Smooth muscle cell (in vitro differentiated cells): ENCODE results near the gene POLR2M. TPM values are rescaled to one million over a fixed set of nuclear protein-coding genes. Genes with fewer than 3 reads are reported as not detected.

ENCODE experiments used
- DNase-seq: peaks from one replicate; lab custom pipeline; 2025; ENCODE audit not compliant: unreplicated experiment; lab: John Stamatoyannopoulos, UW
- H2AFZ ChIP-seq: fragments of 200-600 bp; sonication (generic); 2 replicates; pipeline ENCODE4 v1.6.0; 2016; ENCODE audit warnings: antibody characterized with exemption, low read depth, mild to moderate bottlenecking
- H3F3A ChIP-seq: fragments of 200-600 bp; sonication (generic); 2 replicates; pipeline ENCODE4 v1.6.0; 2017; ENCODE audit warnings: antibody characterized with exemption, low read depth
- H3K27ac ChIP-seq: fragments of 200-600 bp; sonication (generic); 2 replicates; pipeline ENCODE4 v1.5.1; 2016; ENCODE audit warnings: low read depth, mild to moderate bottlenecking
- H3K27me3 ChIP-seq: fragments of 200-600 bp; sonication (generic); 2 replicates; pipeline ENCODE4 v1.6.1; 2016; ENCODE audit warnings: low read depth, mild to moderate bottlenecking
- H3K36me3 ChIP-seq: fragments of 200-600 bp; sonication (generic); 2 replicates; pipeline ENCODE4 v1.5.1; 2016; ENCODE audit warnings: low read depth
- H3K4me1 ChIP-seq: fragments of 200-600 bp; sonication (generic); 2 replicates; pipeline ENCODE4 v1.5.1; 2016; ENCODE audit warnings: low read depth
- H3K4me2 ChIP-seq: fragments of 200-600 bp; sonication (generic); 2 replicates; pipeline ENCODE4 v1.6.0; 2016; ENCODE audit warnings: mild to moderate bottlenecking
- H3K4me3 ChIP-seq: fragments of 200-600 bp; sonication (generic); 2 replicates; pipeline ENCODE4 v1.5.1; 2016; ENCODE audit warnings: mild to moderate bottlenecking
- H3K79me2 ChIP-seq: fragments of 200-600 bp; sonication (generic); 2 replicates; pipeline ENCODE4 v1.6.0; 2016; ENCODE audit warnings: low read depth, mild to moderate bottlenecking
- H3K9ac ChIP-seq: fragments of 200-600 bp; sonication (generic); 2 replicates; pipeline ENCODE4 v1.6.0; 2016; ENCODE audit warnings: low read depth
- H3K9me3 ChIP-seq: fragments of 200-600 bp; sonication (generic); replicated peaks from 2 replicates; pipeline ENCODE4 v1.5.1; 2016; ENCODE audit warnings: low read depth
- H4K20me1 ChIP-seq: fragments of 200-600 bp; sonication (generic); 2 replicates; pipeline ENCODE4 v1.6.0; 2016; ENCODE audit warnings: low read depth
- WGBS: methylation state at CpG from one replicate; pipeline ENCODE4 v1.1.7; 2016; ENCODE audit warnings: low lambda C conversion rate; 5-methylcytosine and 5-hydroxymethylcytosine counted together
- polyA plus RNA-seq: library from polyadenylated mRNA; unstranded; fragments of >200 nt; fragmentation: Nextera tagmentation; extraction: Ambion mirVana; gene quantifications from 2 replicates; pipeline ENCODE4 v1.2.1, GENCODE V29; 2016
- total RNA-seq: library from RNA; depleted of rRNA; stranded (reverse); fragments of >200 nt; gene quantifications from 2 replicates; pipeline ENCODE4 v1.2.3, GENCODE V29; 2014
- TF ChIP-seq, protein P1 (sequence below): fragments of 200-600 bp; sonication (generic); IDR thresholded peaks from 2 replicates; pipeline ENCODE4 v1.5.1; 2017; ENCODE audit warnings: borderline replicate concordance, mild to moderate bottlenecking, antibody characterized with exemption; ENCODE audit not compliant: insufficient read depth, poor library complexity, severe bottlenecking

Gene POLR2M
- total and polyA plus RNA-seq, 2 experiments from 2014 or later = 23.9 to 49.8 TPM

DNA sequence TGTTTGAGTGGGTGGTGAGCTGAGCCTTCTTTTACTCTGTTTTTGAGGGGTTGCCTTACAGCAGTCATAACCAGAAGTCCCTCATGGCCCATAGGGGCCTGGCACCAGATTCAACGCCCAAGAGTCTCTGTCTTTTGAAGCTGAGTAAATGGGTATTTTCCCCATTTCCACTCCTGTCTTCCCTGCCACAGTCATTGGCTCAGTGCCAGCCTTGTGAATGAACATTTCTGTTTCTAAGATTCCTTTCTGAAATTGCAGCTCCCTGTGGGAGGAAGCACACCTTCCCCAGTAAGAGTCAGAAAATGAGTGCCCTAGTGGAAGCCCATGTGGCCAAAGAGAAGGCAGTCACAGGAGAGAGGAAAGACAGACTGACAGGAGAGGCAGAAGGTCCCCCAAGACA lies 43.7 kb upstream of the POLR2M start:
- Histone ChIP-seq H3K36me3 (no peaks in the 10 kb centered on the region), H3K4me3 (no peak overlapping the region), H3K79me2 (no peaks in the 10 kb centered on the region), H4K20me1 (no peaks in the 10 kb centered on the region), H3F3A (no peaks in the 10 kb centered on the region), H3K27me3 (peaks cover 5% of the 10 kb centered on the region), H3K27ac (no peak overlapping the region), H3K9ac (no peak overlapping the region), H2AFZ (no peak overlapping the region), H3K4me1 (peaks cover 5% of the 10 kb centered on the region), H3K9me3 (no peaks in the 10 kb centered on the region), H3K4me2 (no peak overlapping the region)
- WGBS = 81% methylated on average over 1 of the region's 1 CpG
- no peak for DNase-seq
- TF ChIP-seq, protein P1, sequence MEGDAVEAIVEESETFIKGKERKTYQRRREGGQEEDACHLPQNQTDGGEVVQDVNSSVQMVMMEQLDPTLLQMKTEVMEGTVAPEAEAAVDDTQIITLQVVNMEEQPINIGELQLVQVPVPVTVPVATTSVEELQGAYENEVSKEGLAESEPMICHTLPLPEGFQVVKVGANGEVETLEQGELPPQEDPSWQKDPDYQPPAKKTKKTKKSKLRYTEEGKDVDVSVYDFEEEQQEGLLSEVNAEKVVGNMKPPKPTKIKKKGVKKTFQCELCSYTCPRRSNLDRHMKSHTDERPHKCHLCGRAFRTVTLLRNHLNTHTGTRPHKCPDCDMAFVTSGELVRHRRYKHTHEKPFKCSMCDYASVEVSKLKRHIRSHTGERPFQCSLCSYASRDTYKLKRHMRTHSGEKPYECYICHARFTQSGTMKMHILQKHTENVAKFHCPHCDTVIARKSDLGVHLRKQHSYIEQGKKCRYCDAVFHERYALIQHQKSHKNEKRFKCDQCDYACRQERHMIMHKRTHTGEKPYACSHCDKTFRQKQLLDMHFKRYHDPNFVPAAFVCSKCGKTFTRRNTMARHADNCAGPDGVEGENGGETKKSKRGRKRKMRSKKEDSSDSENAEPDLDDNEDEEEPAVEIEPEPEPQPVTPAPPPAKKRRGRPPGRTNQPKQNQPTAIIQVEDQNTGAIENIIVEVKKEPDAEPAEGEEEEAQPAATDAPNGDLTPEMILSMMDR = no peak

DNA sequence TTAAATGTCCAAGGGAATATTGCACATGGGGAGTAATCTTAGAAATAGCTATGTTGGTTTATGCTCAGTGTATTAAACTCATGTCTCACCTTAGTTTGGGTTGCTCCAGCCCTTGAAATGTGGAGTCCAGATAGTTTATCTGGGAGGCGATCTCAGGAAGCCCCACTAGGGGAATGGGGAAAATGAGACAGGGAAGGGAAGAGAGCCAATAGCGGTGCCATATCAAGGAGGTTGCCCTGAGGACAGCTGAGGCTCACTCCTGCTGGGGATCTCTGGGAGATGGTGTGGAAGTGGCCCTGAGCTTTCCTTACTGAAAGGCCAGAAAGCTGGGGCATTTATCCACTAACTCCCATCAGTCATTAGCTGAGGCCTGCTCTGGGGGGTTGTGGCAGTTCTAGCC lies 43.3 kb upstream of the POLR2M start:
- no peaks in the 10 kb centered on the region for H3K79me2 ChIP-seq
- DNase-seq = no peak
- no peak overlapping the region for H3K27ac ChIP-seq
- WGBS = 95% methylated on average over 2 of the region's 2 CpGs
- H4K20me1 ChIP-seq = no peaks in the 10 kb centered on the region
- H3F3A ChIP-seq = no peaks in the 10 kb centered on the region
- no peak overlapping the region for H3K9ac ChIP-seq
- H3K36me3 ChIP-seq = no peaks in the 10 kb centered on the region
- peaks cover 7% of the 10 kb centered on the region for H3K4me1 ChIP-seq
- TF ChIP-seq, protein P1 = no peak
- no peaks in the 10 kb centered on the region for H3K9me3 ChIP-seq
- no peak overlapping the region for H3K4me2 ChIP-seq
- H3K4me3 ChIP-seq = no peak overlapping the region
- H3K27me3 ChIP-seq = peaks cover 4% of the 10 kb centered on the region
- H2AFZ ChIP-seq = no peak overlapping the region

DNA sequence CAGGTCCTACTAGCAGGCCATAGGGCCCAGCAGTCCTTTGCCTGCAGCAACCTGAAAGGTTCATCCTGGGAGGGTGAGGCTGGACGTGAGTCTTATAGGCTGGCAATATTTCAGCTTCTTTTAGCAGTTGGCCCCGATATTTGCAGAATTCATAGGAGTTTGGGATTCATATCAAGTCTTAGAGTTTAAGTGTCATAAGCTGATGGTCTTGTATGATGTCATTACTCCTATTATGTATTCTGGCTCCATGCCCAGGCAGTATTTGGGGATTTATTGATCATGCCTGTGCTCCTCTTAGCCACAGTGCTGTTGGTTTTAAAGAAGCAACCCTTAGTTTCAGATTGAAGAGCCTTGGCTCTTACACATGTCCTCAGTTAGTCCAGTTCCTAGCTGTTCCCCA lies 41.3 kb upstream of the POLR2M start:
- H3K9ac ChIP-seq = no peak overlapping the region
- H3K27ac ChIP-seq = no peak overlapping the region
- H3K4me2 ChIP-seq = no peak overlapping the region
- peaks cover 7% of the 10 kb centered on the region for H3K4me1 ChIP-seq
- H3K79me2 ChIP-seq = no peaks in the 10 kb centered on the region
- no peak overlapping the region for H2AFZ ChIP-seq
- no peaks in the 10 kb centered on the region for H3K27me3 ChIP-seq
- 96% methylated on average over 2 of the region's 2 CpGs for WGBS
- no peak overlapping the region for H3K4me3 ChIP-seq
- no peaks in the 10 kb centered on the region for H3K9me3 ChIP-seq
- no peaks in the 10 kb centered on the region for H4K20me1 ChIP-seq
- DNase-seq = no peak
- H3K36me3 ChIP-seq = no peaks in the 10 kb centered on the region
- TF ChIP-seq, protein P1 = no peak
- no peaks in the 10 kb centered on the region for H3F3A ChIP-seq

DNA sequence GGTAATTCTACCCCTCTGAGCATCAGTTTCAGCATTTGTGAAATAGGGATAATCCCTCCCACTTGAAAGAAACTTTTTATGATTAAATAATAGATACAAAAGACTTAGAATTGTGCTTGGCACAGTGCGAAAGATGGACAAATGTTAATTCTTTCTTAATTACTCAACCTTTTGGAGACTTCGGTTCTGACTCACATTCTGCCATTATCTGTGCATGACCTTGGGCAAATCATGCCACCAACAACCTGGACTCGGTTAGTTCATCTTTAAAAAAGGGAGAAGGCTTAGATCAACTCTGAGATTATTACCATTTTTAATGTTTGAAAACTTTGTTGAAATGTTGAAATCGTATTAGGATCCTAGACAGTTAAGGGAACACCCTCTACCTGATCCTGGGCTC lies 40.6 kb upstream of the POLR2M start:
- 80% methylated on average over 4 of the region's 4 CpGs for WGBS

More for the DNA sequence above, 40.6 kb upstream of the POLR2M start:
- no peak for DNase-seq
- Histone ChIP-seq H3K9ac (no peak overlapping the region), H3F3A (no peaks in the 10 kb centered on the region), H3K4me2 (no peak overlapping the region), H3K4me1 (peaks cover 7% of the 10 kb centered on the region), H3K9me3 (no peaks in the 10 kb centered on the region), H2AFZ (no peak overlapping the region), H3K36me3 (no peaks in the 10 kb centered on the region), H3K27me3 (no peaks in the 10 kb centered on the region), H4K20me1 (no peaks in the 10 kb centered on the region), H3K4me3 (no peak overlapping the region), H3K27ac (no peak overlapping the region), H3K79me2 (no peaks in the 10 kb centered on the region)
- TF ChIP-seq, protein P1 = no peak
